EH (cell line): ENCODE data around the gene RBL1.
"Not testable (repeated sequence)": the region's sequence is repeated elsewhere in the genome, so short reads cannot be mapped to it uniquely, and the experiment has no call there.

Experiments
- DNase-seq: peaks from one replicate; pipeline ENCODE4 v3.0.0-alpha.2; 2015; ENCODE audit warnings: low read depth

Gene RBL1

GRCh38 chr20:37095599-37096414 is at the start of gene RBL1:
RBL1 (minus strand) TSS chr20:37095997; CDS start chr20:37095928, 69 bp downstream.
- DNase-seq, result peak; percentile 79

GRCh38 chr20:37144856-37145404 is 49.1 kb upstream of the RBL1 start:
- no peak for DNase-seq

GRCh38 chr20:37142708-37143107 is 46.9 kb upstream of the RBL1 start:
- peak; percentile 69 for DNase-seq

GRCh38 chr20:37137547-37137946 is 41.8 kb upstream of the RBL1 start:
- no peak for DNase-seq

- DNase-seq, result no peak
Measured at GRCh38 chr20:37133952-37134351, 38.2 kb upstream of the RBL1 start.

- no peak for DNase-seq
Measured at GRCh38 chr20:37131486-37131885, 35.7 kb upstream of the RBL1 start.

GRCh38 chr20:37128803-37129202 is 33.0 kb upstream of the RBL1 start:
- DNase-seq, result no peak

GRCh38 chr20:37126290-37126689 is 30.5 kb upstream of the RBL1 start:
- DNase-seq, result not testable (repeated sequence)

GRCh38 chr20:37123441-37123840 is 27.6 kb upstream of the RBL1 start:
- DNase-seq, result no peak

GRCh38 chr20:37120497-37120896 is 24.7 kb upstream of the RBL1 start:
- no peak for DNase-seq

- DNase-seq, result no peak
Measured at GRCh38 chr20:37119356-37120036, 23.7 kb upstream of the RBL1 start.

GRCh38 chr20:37114012-37114411 is 18.2 kb upstream of the RBL1 start:
- no peak for DNase-seq

- DNase-seq, result no peak
Measured at GRCh38 chr20:37111926-37112455, 16.2 kb upstream of the RBL1 start.

- DNase-seq, result no peak
Measured at GRCh38 chr20:37108676-37109075, 12.9 kb upstream of the RBL1 start.

GRCh38 chr20:37102571-37102970 is 6.8 kb upstream of the RBL1 start:
- no peak for DNase-seq

- DNase-seq, result no peak
Measured at GRCh38 chr20:37096415-37097041, 731 bp upstream of the RBL1 start.

- peak; percentile 19 for DNase-seq
Measured at GRCh38 chr20:37095108-37095598, 644 bp downstream of the RBL1 start.

GRCh38 chr20:37090407-37090806 is 5.4 kb downstream of the RBL1 start:
- DNase-seq, result no peak

- peak; percentile 6 for DNase-seq
Measured at GRCh38 chr20:37081717-37082289, 14.0 kb downstream of the RBL1 start.

GRCh38 chr20:37077009-37077408 is 18.8 kb downstream of the RBL1 start:
- DNase-seq, result no peak

GRCh38 chr20:37075932-37076685 is 19.7 kb downstream of the RBL1 start:
- DNase-seq, result peak; percentile 26
